ENCODE data around the gene SELPLG.
"Not testable (repeated sequence)": the region's sequence is repeated elsewhere in the genome, so short reads cannot be mapped to it uniquely, and the experiment has no call there.

The SELPLG gene

GRCh38 chr12:108655812-108656175 lies 22.1 kb upstream of the SELPLG start:
- not testable (repeated sequence) for DNase-seq (ENCODE audit: low spot score)

- not testable (repeated sequence) for DNase-seq (ENCODE audit: low spot score)
Observed at GRCh38 chr12:108654622-108655021, 20.9 kb upstream of the SELPLG start.

GRCh38 chr12:108653922-108654321 lies 20.2 kb upstream of the SELPLG start:
- no peak for DNase-seq (ENCODE audit: low spot score)

- DNase-seq (ENCODE audit: low spot score) = no peak
Observed at GRCh38 chr12:108653082-108653516, 19.4 kb upstream of the SELPLG start.

- DNase-seq (ENCODE audit: low spot score) = no peak
Observed at GRCh38 chr12:108650083-108650482, 16.4 kb upstream of the SELPLG start.

DNA sequence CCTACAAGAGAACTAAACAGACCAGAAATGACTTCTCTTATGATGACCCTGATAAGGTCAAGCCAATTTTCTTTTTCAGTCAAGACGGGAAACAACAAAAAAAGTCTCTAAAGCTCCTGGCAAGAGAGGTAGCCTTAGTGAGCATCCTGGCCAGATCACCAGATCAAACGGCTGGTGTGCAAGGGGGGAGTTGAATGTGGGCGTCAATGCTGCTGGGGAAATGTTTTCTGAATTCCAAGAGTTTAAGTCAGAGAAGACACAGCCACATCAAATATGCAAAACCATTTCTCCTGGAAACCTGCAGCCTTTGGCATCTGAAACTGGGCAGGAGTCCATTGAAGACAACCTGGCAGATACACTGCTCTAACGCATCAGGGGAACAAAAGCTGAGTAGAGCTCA lies 16.0 kb upstream of the SELPLG start:
- no peak for DNase-seq (ENCODE audit: low spot score)

DNA sequence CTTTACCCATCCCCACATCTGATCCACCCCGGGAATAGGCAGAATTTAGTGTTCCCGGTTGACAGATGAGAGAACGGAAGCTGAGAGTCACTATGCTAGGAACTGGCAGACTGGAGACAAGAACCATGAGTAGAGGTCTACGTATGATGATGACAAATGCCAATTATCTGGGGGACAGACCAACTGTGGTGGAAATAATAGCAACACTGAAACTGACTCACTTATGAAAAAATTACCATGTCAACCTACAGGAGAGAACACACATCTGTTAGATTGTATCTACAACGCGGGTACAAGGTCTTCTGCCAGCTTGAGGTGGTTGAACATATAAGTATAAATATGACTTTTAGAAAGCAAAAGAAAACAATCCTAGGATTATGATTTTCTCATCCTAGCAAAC lies 15.4 kb upstream of the SELPLG start:
- no peak for DNase-seq (ENCODE audit: low spot score)

DNA sequence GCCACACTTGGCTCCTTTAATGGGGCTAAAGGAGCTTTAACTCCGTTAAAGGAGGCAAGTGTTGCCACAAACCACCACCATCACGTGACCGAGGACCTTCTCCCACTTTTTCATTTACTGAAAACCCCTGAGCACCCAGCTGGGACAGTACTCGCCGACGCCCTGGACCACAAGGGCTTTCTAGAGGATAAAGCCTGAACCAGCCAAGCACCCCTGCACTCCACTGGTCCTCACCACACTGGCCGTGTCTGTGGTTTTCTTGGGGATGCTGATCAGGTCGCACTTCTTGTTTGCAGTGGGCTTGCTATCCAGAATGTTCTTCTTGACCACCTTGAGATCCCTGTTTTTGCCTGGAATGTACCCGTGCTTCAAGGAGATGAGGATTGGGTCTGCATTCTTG lies 14.7 kb upstream of the SELPLG start:
- DNase-seq (ENCODE audit: low spot score) = no peak

GRCh38 chr12:108647585-108648287 lies 14.0 kb upstream of the SELPLG start:
- DNase-seq (ENCODE audit: low spot score) = no peak

- no peak for DNase-seq (ENCODE audit: low spot score)
Observed at GRCh38 chr12:108646600-108647579, 13.2 kb upstream of the SELPLG start.

DNA sequence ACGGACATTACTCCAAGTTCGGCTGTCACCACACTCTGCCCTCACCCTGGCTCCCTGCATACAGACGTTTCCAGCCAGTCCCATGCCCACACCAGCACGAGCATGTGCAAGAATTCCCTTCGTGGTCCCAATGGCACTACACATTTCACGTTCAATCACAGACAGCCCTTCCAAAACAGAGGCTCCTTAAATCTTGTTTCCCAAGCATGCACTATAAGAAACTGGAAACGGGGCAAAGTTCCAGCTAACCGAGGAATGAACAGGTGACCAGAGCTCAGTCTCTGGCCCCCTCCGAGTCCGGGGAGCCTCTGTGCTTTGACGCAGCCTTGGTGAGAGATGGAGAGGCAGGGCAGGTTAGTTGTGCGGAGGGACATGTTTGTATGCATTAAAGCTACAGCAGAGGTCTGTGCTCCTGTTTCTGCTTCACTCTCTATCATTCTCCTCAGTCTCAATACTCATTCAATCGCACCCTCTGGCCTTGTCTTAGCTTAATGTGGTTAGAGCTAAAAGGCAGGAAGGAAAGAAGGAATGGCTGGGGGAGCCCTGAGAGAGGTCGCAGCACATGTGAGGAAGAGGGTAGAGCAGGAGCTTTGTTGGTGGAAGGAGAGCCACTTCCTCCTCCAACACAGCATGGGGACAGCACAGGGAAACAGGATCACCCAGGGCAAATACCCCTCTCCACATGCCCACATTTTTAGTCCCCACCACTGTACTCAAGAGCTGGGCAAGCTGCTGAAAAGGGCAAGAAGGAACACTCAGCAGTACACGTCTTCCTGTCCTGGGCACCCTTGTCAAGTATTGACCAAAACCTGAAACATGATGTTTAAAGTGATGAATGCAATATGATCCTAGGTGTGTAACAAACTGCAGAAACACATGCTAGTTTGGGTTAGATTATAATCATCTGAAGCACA lies 12.2 kb upstream of the SELPLG start:
- DNase-seq (ENCODE audit: low spot score) = no peak

- DNase-seq (ENCODE audit: low spot score) = no peak
Observed at GRCh38 chr12:108644811-108645120, 11.1 kb upstream of the SELPLG start.

DNA sequence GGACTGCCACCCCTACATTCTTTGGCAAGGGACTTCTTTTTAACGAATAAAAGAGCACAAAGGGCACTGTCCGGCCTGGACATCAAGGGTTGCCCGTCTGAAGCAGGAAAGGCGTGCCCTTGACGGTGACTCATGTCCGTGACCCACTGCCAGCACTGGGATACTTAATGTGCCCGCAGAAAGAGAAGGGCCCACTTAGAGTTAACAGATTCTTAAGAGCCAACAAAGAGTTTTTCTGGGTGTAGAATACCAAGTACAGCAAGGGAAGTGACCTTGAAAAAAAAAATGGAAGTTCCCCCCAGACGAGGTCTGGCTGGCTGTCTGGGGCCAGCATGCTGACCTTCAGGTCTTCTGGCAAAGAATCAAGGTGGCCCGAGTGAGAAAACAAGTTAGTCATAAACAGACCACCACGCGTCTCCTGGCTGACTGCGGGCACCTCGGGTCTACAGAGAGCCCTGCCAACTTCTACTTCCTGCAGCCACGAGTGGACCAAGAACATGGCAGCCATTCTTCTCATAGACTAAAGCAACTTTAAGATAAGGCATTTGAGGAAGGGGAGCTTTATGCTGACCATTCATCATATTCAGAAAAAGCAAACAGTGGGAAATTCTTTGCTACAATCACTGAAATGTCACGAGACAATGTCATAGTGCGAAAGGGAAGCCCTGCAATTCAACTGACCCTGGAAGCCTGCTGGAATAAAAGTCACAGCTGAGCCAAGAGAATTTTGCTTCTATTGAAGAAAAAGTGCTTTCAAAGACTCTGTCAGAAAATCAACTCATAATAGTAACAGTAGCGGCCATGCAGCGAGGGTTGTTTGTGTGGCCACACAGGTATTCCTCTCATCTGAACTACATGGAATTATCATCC lies 10.5 kb upstream of the SELPLG start:
- DNase-seq (ENCODE audit: low spot score) = peak; percentile 55

DNA sequence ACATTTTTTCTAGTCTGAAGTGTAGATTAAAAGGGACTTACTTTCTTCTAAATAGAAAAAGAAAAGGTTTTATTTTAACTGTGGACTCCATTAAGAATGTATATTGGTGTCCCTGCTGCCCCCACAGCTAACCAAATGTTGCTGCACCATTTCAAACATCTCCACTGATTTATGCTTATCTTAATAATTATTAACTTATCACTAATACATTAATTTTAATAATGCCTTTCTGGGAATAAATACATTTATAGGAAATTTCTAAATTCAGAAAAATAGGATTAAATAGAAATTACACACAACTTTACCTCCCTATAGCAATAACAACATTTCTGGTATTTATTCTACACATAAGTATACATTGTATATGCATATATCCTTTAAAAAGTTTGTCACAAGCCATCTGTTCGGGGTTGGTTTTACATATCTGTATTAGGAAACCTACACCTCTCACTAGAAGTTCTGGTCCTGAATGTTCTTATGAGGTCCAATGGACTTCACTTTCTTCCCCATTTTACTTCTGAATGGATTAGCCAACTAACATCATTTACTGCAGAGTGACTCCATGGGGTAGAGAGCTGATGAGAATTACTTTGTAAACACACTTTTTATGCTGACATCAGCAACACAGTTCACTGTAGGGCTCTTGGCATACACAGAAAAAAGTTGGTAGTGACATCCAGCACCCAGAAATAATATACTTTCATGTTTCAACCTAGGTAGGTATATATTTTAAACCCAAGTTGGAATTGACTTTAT lies 9.4 kb upstream of the SELPLG start:
- no peak for DNase-seq (ENCODE audit: low spot score)

GRCh38 chr12:108642269-108642870 lies 8.7 kb upstream of the SELPLG start:
- DNase-seq (ENCODE audit: low spot score) = no peak

- DNase-seq (ENCODE audit: low spot score) = no peak
Observed at GRCh38 chr12:108641446-108642268, 8.0 kb upstream of the SELPLG start.

DNA sequence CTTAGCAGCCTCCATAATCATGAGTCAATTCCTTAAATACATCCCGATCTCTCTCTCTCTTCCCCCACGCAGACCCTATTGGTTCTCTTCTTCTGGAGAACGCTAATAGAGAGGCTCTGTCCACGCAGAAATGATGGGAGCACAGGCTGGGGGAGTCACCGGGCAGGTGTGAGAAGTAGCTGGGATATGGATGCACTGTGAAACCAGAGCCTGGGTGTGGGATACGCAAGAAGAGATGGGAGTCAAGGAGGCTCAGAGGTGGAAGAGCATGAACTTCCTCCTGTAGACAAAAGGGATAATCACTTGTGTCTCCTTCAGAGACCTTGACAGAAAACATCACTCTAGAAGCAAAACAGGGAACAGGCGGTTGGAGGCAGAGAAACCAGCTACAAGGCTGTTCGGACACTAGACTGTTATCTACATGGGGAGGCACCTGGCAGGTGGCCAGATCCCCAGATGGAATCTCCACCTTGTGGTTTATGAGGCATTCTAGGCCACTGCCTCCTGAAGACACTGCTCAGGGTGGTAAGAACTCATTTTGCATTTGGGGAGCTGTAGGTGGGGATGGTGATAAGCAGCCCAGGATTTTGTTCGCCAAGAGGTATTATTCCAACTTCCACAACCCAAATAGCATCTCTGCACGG lies 7.2 kb upstream of the SELPLG start:
- no peak for DNase-seq (ENCODE audit: low spot score)

DNA sequence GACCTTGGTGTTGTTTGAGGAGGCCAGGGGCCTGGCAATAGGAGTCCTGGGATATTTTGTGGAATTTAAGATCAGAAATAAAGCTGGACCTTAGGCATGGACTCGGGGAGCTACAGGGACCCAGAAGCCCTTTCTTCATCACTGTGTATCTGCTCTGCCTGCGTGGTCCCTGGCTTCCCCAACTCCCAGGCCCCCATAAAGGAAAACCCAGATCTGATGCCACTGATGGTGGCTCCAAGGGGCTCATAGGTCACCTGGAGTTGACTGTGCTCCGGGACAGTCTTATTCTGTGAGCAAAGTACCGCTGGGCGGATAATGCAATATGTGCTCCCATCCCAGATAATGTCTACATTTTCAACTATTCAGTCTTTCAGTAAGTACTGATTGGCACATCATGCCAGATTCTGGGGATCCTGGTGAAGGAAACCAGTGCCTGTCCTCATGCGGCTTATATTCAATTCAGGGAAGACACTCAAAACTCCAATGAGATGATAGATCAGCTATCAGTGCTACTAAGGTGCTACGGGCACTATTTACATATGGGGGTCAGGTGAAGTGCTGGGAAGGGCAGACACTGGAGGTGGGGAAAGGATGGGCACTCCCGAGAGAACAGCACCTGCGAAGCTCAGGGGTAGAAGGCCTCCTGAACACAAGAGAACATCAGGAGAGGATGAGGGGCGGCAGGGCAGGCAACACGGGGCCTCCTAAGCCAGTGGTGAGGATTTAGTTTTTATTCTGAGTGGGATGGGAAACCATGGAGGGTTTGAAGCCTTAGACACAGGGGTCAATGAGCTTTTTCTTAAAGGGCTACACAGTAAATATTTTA lies 5.5 kb upstream of the SELPLG start:
- DNase-seq (ENCODE audit: low spot score) = no peak

All from putamen (tissue), 1 donor.